Measurements from ENCODE around the gene CRAT. TPM values are rescaled to one million over a fixed set of nuclear protein-coding genes. Genes with fewer than 3 reads are reported as not detected.
A peak's percentile ranks its signal among the peaks of the same experiment; 100 is the strongest.

The CRAT gene
- total and polyA plus RNA-seq, 8 donors = 30.3 to 131 (median 61.7) TPM

- Histone ChIP-seq H3K4me3 (no peak overlapping the region), H3K36me3 (peaks cover 0 to 3% (median 0%) of the 10 kb centered on the region in 3 donors), H3K9me3 (no peaks in the 10 kb centered on the region), H3K27ac (peak overlapping the region in 3 of 4 donors; percentile 3 to 50 (median 13)), H3K4me1 (peaks cover 24 to 42% (median 39%) of the 10 kb centered on the region in 3 donors), H3K27me3 (no peaks in the 10 kb centered on the region)
- peak in 1 of 4 donors; percentile 3 for ATAC-seq
- intact Hi-C loops (cut with DNase I) = no loop called here
- DNase-seq = no peak
- TF ChIP-seq CTCF (IDR thresholded peaks at IDR 0.05) = no peak
- FAIRE-seq = no peak
- WGBS, 2 donors = 62 to 71% methylated on average over 4 of the region's 4 CpGs
Measured at GRCh38 chr9:129103595-129103965, 7.0 kb downstream of the CRAT start.

GRCh38 chr9:129102791-129103594, 7.6 kb downstream of the CRAT start:
- intact Hi-C loops (cut with DNase I) = no loop called here
- WGBS, 2 donors = 40% methylated on average over 14 of the region's 14 CpGs
- H3K4me1 ChIP-seq = peaks cover 18 to 42% (median 34%) of the 10 kb centered on the region in 3 donors
- peak in 3 of 4 donors; percentile 36 to 46 (median 43) for TF ChIP-seq CTCF (IDR thresholded peaks at IDR 0.05)
- no peak for FAIRE-seq
- H3K27me3 ChIP-seq = no peaks in the 10 kb centered on the region
- H3K9me3 ChIP-seq = no peaks in the 10 kb centered on the region
- H3K27ac ChIP-seq = peak overlapping the region in 3 of 4 donors; percentile 3 to 50 (median 13)
- H3K4me3 ChIP-seq = no peak overlapping the region
- ATAC-seq = peak; percentile 54 to 79 (median 77)
- peak; percentile 69 to 91 (median 74) for DNase-seq
- H3K36me3 ChIP-seq = peaks cover 0 to 8% (median 0%) of the 10 kb centered on the region in 3 donors

DNA sequence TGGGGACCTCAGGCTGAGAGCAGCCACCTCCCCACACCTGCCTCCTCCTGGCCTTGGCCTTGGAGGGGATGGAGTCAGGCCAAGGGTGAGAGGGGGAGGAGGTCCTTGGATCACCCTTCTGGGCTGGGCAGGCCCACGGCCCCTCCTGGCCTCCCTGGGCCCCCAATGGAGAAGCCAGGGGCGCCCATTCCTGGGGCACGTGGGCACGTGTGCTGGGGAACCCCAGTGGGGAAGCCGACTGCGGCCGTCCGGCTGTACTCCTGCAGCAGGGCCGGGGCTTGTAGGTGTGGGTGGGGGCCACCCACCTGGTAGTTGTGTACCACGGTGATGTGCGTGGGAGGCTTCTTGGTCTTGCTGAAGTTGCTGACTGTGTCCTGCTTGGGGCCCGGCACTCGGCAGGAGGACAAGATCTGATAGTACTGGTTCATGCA, 8.5 kb downstream of the CRAT start:
- ATAC-seq = peak; percentile 15 to 53 (median 37)
- no peak for TF ChIP-seq CTCF (IDR thresholded peaks at IDR 0.05)
- no peak for FAIRE-seq
- Histone ChIP-seq H3K36me3 (peaks cover 0 to 13% (median 0%) of the 10 kb centered on the region in 3 donors), H3K4me3 (no peak overlapping the region), H3K4me1 (peaks cover 17 to 42% (median 34%) of the 10 kb centered on the region in 3 donors), H3K9me3 (no peaks in the 10 kb centered on the region), H3K27ac (peak overlapping the region in 3 of 4 donors; percentile 35 to 50 (median 38)), H3K27me3 (no peaks in the 10 kb centered on the region)
- DNase-seq = peak in 4 of 6 donors; percentile 47 to 82 (median 56)
- intact Hi-C loops (cut with DNase I) = no loop called here
- 55 to 66% methylated on average over 13 of the region's 13 CpGs for WGBS, 2 donors

- ATAC-seq (peak in 2 of 4 donors; percentile 17 to 40), FAIRE-seq (no peak), DNase-seq (peak in 1 of 6 donors; percentile 51)
- TF ChIP-seq CTCF (IDR thresholded peaks at IDR 0.05) = no peak
- H3K36me3 ChIP-seq = peaks cover 0 to 19% (median 0%) of the 10 kb centered on the region in 3 donors
- H3K4me1 ChIP-seq = peaks cover 17 to 40% (median 29%) of the 10 kb centered on the region in 3 donors
- H3K27me3 ChIP-seq = no peaks in the 10 kb centered on the region
- no peaks in the 10 kb centered on the region for H3K9me3 ChIP-seq
- peak overlapping the region in 3 of 4 donors; percentile 35 to 50 (median 38) for H3K27ac ChIP-seq
- no peak overlapping the region for H3K4me3 ChIP-seq
- intact Hi-C loops (cut with DNase I) = no loop called here
- WGBS, 2 donors = 38 to 41% methylated on average over 7 of the region's 7 CpGs
Measured at GRCh38 chr9:129101279-129101678, 9.3 kb downstream of the CRAT start.

Measured in pancreas (tissue), 10 donors.